Transverse colon (tissue), 3 donors: ENCODE results near the gene IMMP2L.

Experiments used
- EP300 ChIP-seq: sonication (generic); formaldehyde crosslinking; IDR thresholded peaks from one replicate; pipeline ENCODE4 v1.6.1; 2017; ENCODE audit warnings: antibody characterized with exemption, low read depth
- TF ChIP-seq, protein P1 (sequence below), 5 experiments: fragments of 200-600 bp in 3 of 5; fragments of 450-650 bp in 2 of 5; sonication (generic) in 3 of 5; IDR thresholded peaks; 1 replicate in 2 of 5; 2 replicates in 3 of 5; pipeline ENCODE4 v1.5.1; 2016 to 2017; ENCODE audit warnings: antibody characterized with exemption in 5 of 5, inconsistent platforms in 3 of 5, mild to moderate bottlenecking in 2 of 5, moderate library complexity in 1 of 5

DNA sequence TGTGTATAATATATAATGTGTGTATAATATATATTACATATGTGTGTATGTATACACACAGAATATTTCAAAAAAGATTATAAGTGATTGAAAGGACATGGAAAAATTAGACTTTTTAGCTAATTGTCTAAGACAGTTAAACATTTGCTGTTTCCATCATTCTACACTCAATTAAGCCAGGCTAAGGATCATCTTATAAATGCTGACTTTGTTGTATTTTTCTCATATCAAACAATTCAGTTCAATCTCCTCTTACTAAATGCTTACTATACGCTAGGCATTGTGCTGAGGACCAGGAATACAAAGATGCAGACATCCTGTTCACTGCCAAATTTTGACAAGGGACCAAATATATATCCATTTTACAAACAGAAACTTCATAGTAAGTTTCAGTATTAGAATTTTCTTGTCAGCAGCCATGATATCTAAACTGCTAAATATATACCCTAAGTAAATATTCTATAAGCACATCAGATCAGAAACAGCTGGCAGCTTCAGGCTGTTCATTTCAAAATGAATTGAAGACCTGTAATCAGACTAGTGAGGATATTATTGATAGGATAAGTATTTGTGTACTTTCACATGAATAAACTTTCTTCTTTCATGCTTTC, 481.7 kb downstream of the IMMP2L start:
- TF ChIP-seq, protein P1, sequence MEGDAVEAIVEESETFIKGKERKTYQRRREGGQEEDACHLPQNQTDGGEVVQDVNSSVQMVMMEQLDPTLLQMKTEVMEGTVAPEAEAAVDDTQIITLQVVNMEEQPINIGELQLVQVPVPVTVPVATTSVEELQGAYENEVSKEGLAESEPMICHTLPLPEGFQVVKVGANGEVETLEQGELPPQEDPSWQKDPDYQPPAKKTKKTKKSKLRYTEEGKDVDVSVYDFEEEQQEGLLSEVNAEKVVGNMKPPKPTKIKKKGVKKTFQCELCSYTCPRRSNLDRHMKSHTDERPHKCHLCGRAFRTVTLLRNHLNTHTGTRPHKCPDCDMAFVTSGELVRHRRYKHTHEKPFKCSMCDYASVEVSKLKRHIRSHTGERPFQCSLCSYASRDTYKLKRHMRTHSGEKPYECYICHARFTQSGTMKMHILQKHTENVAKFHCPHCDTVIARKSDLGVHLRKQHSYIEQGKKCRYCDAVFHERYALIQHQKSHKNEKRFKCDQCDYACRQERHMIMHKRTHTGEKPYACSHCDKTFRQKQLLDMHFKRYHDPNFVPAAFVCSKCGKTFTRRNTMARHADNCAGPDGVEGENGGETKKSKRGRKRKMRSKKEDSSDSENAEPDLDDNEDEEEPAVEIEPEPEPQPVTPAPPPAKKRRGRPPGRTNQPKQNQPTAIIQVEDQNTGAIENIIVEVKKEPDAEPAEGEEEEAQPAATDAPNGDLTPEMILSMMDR (IDR thresholded peaks at IDR 0.05), result no peak
- TF ChIP-seq EP300, result no peak
